Glomerular visceral epithelial cell (primary cell): ENCODE data around the gene SGTA.
"Not testable (repeated sequence)": the region's sequence is repeated elsewhere in the genome, so short reads cannot be mapped to it uniquely, and the experiment has no call there.

ENCODE experiments used
- DNase-seq: peaks from one replicate; pipeline ENCODE4 v3.0.0-alpha.2; 2016; ENCODE audit errors: extremely low spot score

SGTA gene

GRCh38 chr19:2713170-2713569 is 69.9 kb downstream of the SGTA start:
- DNase-seq: not testable (repeated sequence)

- no peak for DNase-seq
These were observed 71.2 kb downstream of the SGTA start for GRCh38 chr19:2711875-2712205.

DNA sequence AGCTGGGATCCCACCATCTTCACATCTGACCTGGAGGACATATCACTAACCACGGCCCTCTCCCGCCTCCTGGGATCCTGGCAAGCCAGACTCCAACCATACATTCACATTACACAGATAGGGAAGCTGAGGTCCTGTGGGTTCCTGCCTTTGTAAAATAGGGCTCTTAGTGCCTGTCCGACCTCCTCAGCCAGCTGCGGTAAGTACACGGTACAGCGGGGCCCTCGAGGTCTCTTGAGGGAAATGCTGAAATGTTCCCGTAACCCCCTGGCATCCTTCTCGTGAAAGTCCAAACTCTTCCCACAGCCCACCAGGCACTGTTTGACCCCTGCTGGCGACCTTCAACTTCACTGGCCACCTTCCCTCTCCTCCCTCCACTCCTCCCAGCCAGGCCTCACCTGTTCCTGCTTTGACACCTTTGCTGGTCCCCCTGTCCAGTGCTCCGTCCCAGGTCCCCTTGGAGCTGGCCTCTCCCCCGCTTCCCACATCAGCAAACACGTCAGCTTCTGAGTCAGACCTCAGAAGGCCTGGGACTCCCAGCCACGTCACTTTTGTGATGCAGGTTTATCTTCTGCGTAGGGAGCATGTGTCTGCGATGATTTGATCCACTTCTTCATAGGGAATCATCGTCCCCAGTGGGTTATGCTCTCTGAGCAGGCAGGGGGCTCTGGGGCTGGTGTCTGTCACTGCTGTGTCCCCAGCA is 71.8 kb downstream of the SGTA start:
- no peak for DNase-seq

GRCh38 chr19:2706251-2706650 is 76.8 kb downstream of the SGTA start:
- no peak for DNase-seq
